Keratinocyte (primary cell): Measurements from ENCODE around the gene HOMER2. TPM values are rescaled to one million over a fixed set of nuclear protein-coding genes. Genes with fewer than 3 reads are reported as not detected.

ENCODE experiments used
- DNase-seq: peaks from one replicate; pipeline ENCODE4 v3.0.0-alpha.2; 2011; ENCODE audit warnings: low read depth, missing footprints, low spot score
- FAIRE-seq: peaks from 2 replicates; lab custom pipeline; 2011; peaks lifted over from hg19 to GRCh38; lab: Jason Lieb, UNC
- H2AFZ ChIP-seq: 2 replicates; pipeline ENCODE4 v1.6.0; 2012; ENCODE audit warnings: low read length, control low read depth, inconsistent platforms; ENCODE audit not compliant: control insufficient read depth
- H3K27ac ChIP-seq: 2 replicates; pipeline ENCODE4 v1.5.1; 2011; ENCODE audit warnings: low read length; ENCODE audit not compliant: control insufficient read depth, insufficient read depth
- H3K27me3 ChIP-seq: 3 replicates; pipeline ENCODE4 v1.6.0; 2011; ENCODE audit warnings: low read length; ENCODE audit not compliant: control insufficient read depth, insufficient read depth; ENCODE audit errors: extremely low read depth
- H3K36me3 ChIP-seq, 2 experiments: 2 replicates in 1 of 2; 3 replicates in 1 of 2; pipeline ENCODE4 v1.5.1; 2011; ENCODE audit warnings: low read length in 2 of 2, mild to moderate bottlenecking in 1 of 2; ENCODE audit not compliant: control insufficient read depth in 2 of 2, insufficient read depth in 2 of 2; ENCODE audit errors: extremely low read depth in 1 of 2
- H3K4me1 ChIP-seq: 3 replicates; pipeline ENCODE4 v1.5.1; 2011; ENCODE audit warnings: low read length; ENCODE audit not compliant: control insufficient read depth, insufficient read depth; ENCODE audit errors: extremely low read depth
- H3K4me2 ChIP-seq: 3 replicates; pipeline ENCODE4 v1.6.0; 2011; ENCODE audit warnings: low read depth, low read length; ENCODE audit not compliant: control insufficient read depth, insufficient read depth; ENCODE audit errors: extremely low read depth
- H3K4me3 ChIP-seq, 3 experiments: fragments of 200-600 bp in 1 of 3; sonication (generic) in 1 of 3; 2 replicates in 2 of 3; 3 replicates in 1 of 3; pipeline ENCODE4 v1.5.1; 2011 to 2016; ENCODE audit warnings: low read length in 3 of 3, mild to moderate bottlenecking in 3 of 3, control low read depth in 2 of 3, inconsistent platforms in 1 of 3, low read depth in 1 of 3, mixed read lengths in 1 of 3, mixed run types in 1 of 3, moderate library complexity in 1 of 3; ENCODE audit not compliant: control insufficient read depth in 2 of 3, insufficient read depth in 2 of 3; ENCODE audit errors: extremely low read depth in 1 of 3
- H3K79me2 ChIP-seq: 2 replicates; pipeline ENCODE4 v1.6.0; 2012; ENCODE audit warnings: low read length; ENCODE audit not compliant: control insufficient read depth, insufficient read depth
- H3K9ac ChIP-seq: 3 replicates; pipeline ENCODE4 v1.6.0; 2011; ENCODE audit warnings: low read length; ENCODE audit not compliant: control insufficient read depth, insufficient read depth; ENCODE audit errors: extremely low read depth
- H3K9me1 ChIP-seq: 3 replicates; pipeline ENCODE4 v1.6.0; 2011; ENCODE audit warnings: low read length; ENCODE audit not compliant: control insufficient read depth, insufficient read depth; ENCODE audit errors: extremely low read depth
- H3K9me3 ChIP-seq: 2 replicates; pipeline ENCODE4 v1.5.1; 2012; ENCODE audit warnings: low read depth, low read length; ENCODE audit not compliant: control insufficient read depth
- H4K20me1 ChIP-seq: 3 replicates; pipeline ENCODE4 v1.6.0; 2011; ENCODE audit warnings: low read length; ENCODE audit not compliant: control insufficient read depth, insufficient read depth; ENCODE audit errors: extremely low read depth
- EZH2 ChIP-seq: IDR thresholded peaks from one replicate; pipeline ENCODE4 v1.6.1; 2012; ENCODE audit warnings: inconsistent platforms, mild to moderate bottlenecking, low read length, moderate library complexity
- dilution Hi-C: fragments of 300-500 bp; cut with MboI; formaldehyde crosslinking; loops from one replicate; pipeline ENCODE4 v1.7.0; 2020; ENCODE audit warnings: low sequenced_read_pairs; ENCODE audit not compliant: extremely low pct_ligation_motif_present
- polyA plus RNA-seq, 5 experiments: library from polyadenylated mRNA; depleted of rRNA in 3 of 5; stranded (reverse) in 3 of 5; stranded (forward) in 1 of 5; unstranded in 1 of 5; fragments of >200 nt; gene quantifications; 1 replicate in 1 of 5; 2 replicates in 3 of 5; 3 replicates in 1 of 5; pipeline versions ENCODE4 v1.2.1 to v1.2.3, GENCODE V29; 2011 to 2012; ENCODE audit warnings: missing spikeins in 2 of 5, low read depth in 1 of 5, low replicate concordance in 1 of 5
- TF ChIP-seq, protein P1 (sequence below), 3 experiments: IDR thresholded peaks in 1 of 3; conservative IDR thresholded peaks in 1 of 3; optimal IDR thresholded peaks in 1 of 3; 2 replicates in 2 of 3; 3 replicates in 1 of 3; pipeline versions ENCODE3 to v1.5.1; 2011; ENCODE audit warnings: low read length in 3 of 3, mild to moderate bottlenecking in 3 of 3, moderate library complexity in 2 of 3, control low read depth in 1 of 3, inconsistent platforms in 1 of 3; ENCODE audit not compliant: insufficient read depth in 2 of 3; ENCODE audit errors: extremely low read depth in 1 of 3

HOMER2 gene
- polyA plus RNA-seq, 1 donor (not counting 4 experiments of a cell fraction or from before 2014, with no cell fraction given), result 12.4 TPM

DNA sequence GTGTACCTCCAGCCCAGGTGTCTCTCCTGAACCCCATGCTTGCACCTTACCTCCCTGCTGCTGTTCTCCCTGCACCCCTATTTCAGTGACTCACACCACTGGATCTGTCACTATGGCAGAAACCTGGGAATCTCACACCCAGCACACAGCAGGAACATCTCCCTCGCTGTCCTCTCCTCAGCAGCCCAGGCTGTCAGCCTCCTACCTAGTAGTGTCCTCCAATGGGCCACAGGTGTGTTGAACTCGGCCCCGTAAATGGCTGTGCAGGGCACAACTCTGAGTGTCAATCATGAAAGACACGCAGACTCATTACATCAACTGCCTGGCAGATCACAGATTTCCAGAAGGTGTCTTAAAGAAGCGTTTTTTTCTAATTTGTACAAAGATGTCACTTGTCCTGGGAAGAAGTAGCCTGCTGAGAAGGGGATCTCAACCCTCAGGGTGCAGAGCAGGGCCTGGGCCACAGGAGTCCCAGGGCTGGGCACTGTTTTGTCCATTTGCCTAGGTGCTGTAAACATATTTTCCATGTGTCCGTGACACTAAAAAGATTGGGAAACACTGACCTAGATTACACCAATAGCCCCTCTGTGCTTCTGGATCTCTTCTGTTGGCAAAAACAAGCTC, 33.8 kb downstream of the HOMER2 start:
- no peaks in the 10 kb centered on the region for H3K4me1 ChIP-seq
- H3K79me2 ChIP-seq, result no peaks in the 10 kb centered on the region
- H2AFZ ChIP-seq, result no peak overlapping the region
- H3K4me3 ChIP-seq, result no peak overlapping the region
- dilution Hi-C loops, result no loop called here
- FAIRE-seq (no peak), DNase-seq (no peak)
- peaks cover 2% of the 10 kb centered on the region for H3K9me1 ChIP-seq
- H3K9ac ChIP-seq, result no peak overlapping the region
- TF ChIP-seq, protein P1, sequence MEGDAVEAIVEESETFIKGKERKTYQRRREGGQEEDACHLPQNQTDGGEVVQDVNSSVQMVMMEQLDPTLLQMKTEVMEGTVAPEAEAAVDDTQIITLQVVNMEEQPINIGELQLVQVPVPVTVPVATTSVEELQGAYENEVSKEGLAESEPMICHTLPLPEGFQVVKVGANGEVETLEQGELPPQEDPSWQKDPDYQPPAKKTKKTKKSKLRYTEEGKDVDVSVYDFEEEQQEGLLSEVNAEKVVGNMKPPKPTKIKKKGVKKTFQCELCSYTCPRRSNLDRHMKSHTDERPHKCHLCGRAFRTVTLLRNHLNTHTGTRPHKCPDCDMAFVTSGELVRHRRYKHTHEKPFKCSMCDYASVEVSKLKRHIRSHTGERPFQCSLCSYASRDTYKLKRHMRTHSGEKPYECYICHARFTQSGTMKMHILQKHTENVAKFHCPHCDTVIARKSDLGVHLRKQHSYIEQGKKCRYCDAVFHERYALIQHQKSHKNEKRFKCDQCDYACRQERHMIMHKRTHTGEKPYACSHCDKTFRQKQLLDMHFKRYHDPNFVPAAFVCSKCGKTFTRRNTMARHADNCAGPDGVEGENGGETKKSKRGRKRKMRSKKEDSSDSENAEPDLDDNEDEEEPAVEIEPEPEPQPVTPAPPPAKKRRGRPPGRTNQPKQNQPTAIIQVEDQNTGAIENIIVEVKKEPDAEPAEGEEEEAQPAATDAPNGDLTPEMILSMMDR (optimal IDR thresholded peaks at IDR 0.05 in 1 of 3, IDR thresholded peaks at IDR 0.05 in 1 of 3, conservative IDR thresholded peaks at IDR 0.05 in 1 of 3; ENCODE audit: extremely low read depth in 1 of 3, insufficient read depth in 2 of 3, low read length in 3 of 3), result no peak
- TF ChIP-seq EZH2, result no peak
- no peaks in the 10 kb centered on the region for H3K9me3 ChIP-seq
- H3K36me3 ChIP-seq, result no peaks in the 10 kb centered on the region
- no peak overlapping the region for H3K27ac ChIP-seq
- no peaks in the 10 kb centered on the region for H4K20me1 ChIP-seq
- no peak overlapping the region for H3K4me2 ChIP-seq
- no peaks in the 10 kb centered on the region for H3K27me3 ChIP-seq

DNA sequence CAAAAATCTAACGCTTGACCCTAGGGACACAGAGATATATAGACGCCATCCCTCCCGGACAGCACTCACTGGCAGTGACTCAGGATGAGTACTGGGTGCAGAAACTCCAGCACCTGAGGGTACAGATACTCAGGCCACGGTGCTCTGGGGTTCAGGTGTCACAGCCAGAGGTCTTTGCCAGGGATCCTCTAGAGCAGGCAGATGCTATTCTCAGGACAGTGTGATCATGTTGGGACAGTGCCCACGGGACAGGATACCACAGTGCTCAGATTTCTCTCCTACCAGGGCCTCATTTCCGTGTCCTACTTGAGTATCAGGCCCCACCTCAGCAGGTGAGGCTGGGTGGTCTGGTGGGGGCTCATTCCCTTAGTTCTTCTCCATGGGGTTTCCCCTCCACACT, 34.4 kb downstream of the HOMER2 start:
- no peak for DNase-seq
- H3K27me3 ChIP-seq, result no peaks in the 10 kb centered on the region
- H3K4me2 ChIP-seq, result no peak overlapping the region
- TF ChIP-seq, protein P1 (optimal IDR thresholded peaks at IDR 0.05 in 1 of 3, IDR thresholded peaks at IDR 0.05 in 1 of 3, conservative IDR thresholded peaks at IDR 0.05 in 1 of 3; ENCODE audit: extremely low read depth in 1 of 3, insufficient read depth in 2 of 3, low read length in 3 of 3), result no peak
- TF ChIP-seq EZH2, result no peak
- H3K79me2 ChIP-seq, result no peaks in the 10 kb centered on the region
- H3K27ac ChIP-seq, result no peak overlapping the region
- H3K4me3 ChIP-seq, result no peak overlapping the region
- peaks cover 2% of the 10 kb centered on the region for H3K9me1 ChIP-seq
- H3K9ac ChIP-seq, result no peak overlapping the region
- H3K9me3 ChIP-seq, result no peaks in the 10 kb centered on the region
- FAIRE-seq, result no peak
- no peak overlapping the region for H2AFZ ChIP-seq
- H4K20me1 ChIP-seq, result no peaks in the 10 kb centered on the region
- dilution Hi-C loops, result no loop called here
- no peaks in the 10 kb centered on the region for H3K36me3 ChIP-seq
- H3K4me1 ChIP-seq, result no peaks in the 10 kb centered on the region
